H9 (cell line): ENCODE data around the gene ZFP36L1. TPM values are rescaled to one million over a fixed set of nuclear protein-coding genes. Genes with fewer than 3 reads are reported as not detected.

Experiments used
- DNase-seq: peaks from one replicate; pipeline ENCODE4 v3.0.0-alpha.2; 2017
- H2AFZ ChIP-seq: one replicate; pipeline ENCODE4 v1.6.1; 2013; ENCODE audit warnings: mild to moderate bottlenecking, low read length, control low read depth, moderate library complexity
- H2AK5ac ChIP-seq: 2 replicates; pipeline ENCODE4 v1.6.1; 2013; ENCODE audit warnings: low read length, control low read depth, mixed read lengths; ENCODE audit not compliant: insufficient read length
- H2BK120ac ChIP-seq: one replicate; pipeline ENCODE4 v1.6.1; 2013; ENCODE audit warnings: low read depth, mild to moderate bottlenecking, low read length, control low read depth, inconsistent platforms; ENCODE audit not compliant: poor library complexity, severe bottlenecking
- H2BK12ac ChIP-seq: 2 replicates; pipeline ENCODE4 v1.6.1; 2013; ENCODE audit warnings: low read length, control low read depth, mixed read lengths, low read depth; ENCODE audit not compliant: insufficient read length
- H2BK15ac ChIP-seq: 2 replicates; pipeline ENCODE4 v1.6.1; 2013; ENCODE audit warnings: low read depth, low read length, control low read depth
- H2BK20ac ChIP-seq: one replicate; pipeline ENCODE4 v1.6.1; 2013; ENCODE audit warnings: low read depth, mild to moderate bottlenecking, low read length, control low read depth, inconsistent platforms; ENCODE audit not compliant: poor library complexity, severe bottlenecking
- H2BK5ac ChIP-seq: 2 replicates; pipeline ENCODE4 v1.6.1; 2013; ENCODE audit warnings: low read length, control low read depth, mixed read lengths; ENCODE audit not compliant: insufficient read length
- H3K14ac ChIP-seq: 2 replicates; pipeline ENCODE4 v1.6.1; 2013; ENCODE audit warnings: low read length, control low read depth; ENCODE audit not compliant: insufficient read depth
- H3K18ac ChIP-seq: 2 replicates; pipeline ENCODE4 v1.6.1; 2013; ENCODE audit warnings: low read depth, mild to moderate bottlenecking, mixed read lengths, low read length, control low read depth; ENCODE audit not compliant: insufficient read length
- H3K23ac ChIP-seq: 2 replicates; pipeline ENCODE4 v1.6.1; 2013; ENCODE audit warnings: low read length, control low read depth, mixed read lengths, low read depth; ENCODE audit not compliant: insufficient read length
- H3K23me2 ChIP-seq: 2 replicates; pipeline ENCODE4 v1.6.1; 2013; ENCODE audit warnings: low read depth, mild to moderate bottlenecking, mixed read lengths, low read length, control low read depth; ENCODE audit not compliant: insufficient read length, poor library complexity, severe bottlenecking
- H3K27ac ChIP-seq: 2 replicates; pipeline ENCODE4 v1.5.1; 2013; ENCODE audit warnings: low read length, control low read depth, mixed read lengths, low read depth; ENCODE audit not compliant: insufficient read length
- H3K27me3 ChIP-seq: 2 replicates; pipeline ENCODE4 v1.6.1; 2013; ENCODE audit warnings: low read length, control low read depth, inconsistent platforms; ENCODE audit not compliant: insufficient read depth
- H3K4ac ChIP-seq: 2 replicates; pipeline ENCODE4 v1.6.1; 2013; ENCODE audit warnings: low read depth, mild to moderate bottlenecking, control low read depth, inconsistent platforms, low read length, moderate library complexity
- H3K4me1 ChIP-seq: 2 replicates; pipeline ENCODE4 v1.6.1; 2013; ENCODE audit warnings: low read length, control low read depth, inconsistent platforms; ENCODE audit not compliant: insufficient read depth
- H3K4me2 ChIP-seq: 2 replicates; pipeline ENCODE4 v1.6.1; 2013; ENCODE audit warnings: low read length, control low read depth, mixed read lengths; ENCODE audit not compliant: insufficient read length, insufficient read depth
- H3K56ac ChIP-seq: 2 replicates; pipeline ENCODE4 v1.6.1; 2013; ENCODE audit warnings: low read depth, mild to moderate bottlenecking, mixed read lengths, low read length, control low read depth; ENCODE audit not compliant: insufficient read length
- H3K79me1 ChIP-seq: 2 replicates; pipeline ENCODE4 v1.6.1; 2013; ENCODE audit warnings: low read depth, mild to moderate bottlenecking, moderate library complexity, low read length, control low read depth, inconsistent platforms; ENCODE audit not compliant: insufficient read depth, poor library complexity, severe bottlenecking
- H3K79me2 ChIP-seq: 2 replicates; pipeline ENCODE4 v1.6.1; 2013; ENCODE audit warnings: low read length, control low read depth, inconsistent platforms; ENCODE audit not compliant: insufficient read depth
- H3K9ac ChIP-seq: 2 replicates; pipeline ENCODE4 v1.6.1; 2013; ENCODE audit warnings: low read length, control low read depth, mixed read lengths; ENCODE audit not compliant: insufficient read length; ENCODE audit errors: extremely low read depth
- H3K9me3 ChIP-seq: one replicate; pipeline ENCODE4 v1.6.1; 2013; ENCODE audit warnings: low read depth, low read length, inconsistent platforms; ENCODE audit not compliant: control insufficient read depth
- H3T11ph ChIP-seq: one replicate; pipeline ENCODE4 v1.6.1; 2013; ENCODE audit warnings: mild to moderate bottlenecking, low read length, control low read depth, inconsistent platforms
- H4K20me1 ChIP-seq: one replicate; pipeline ENCODE4 v1.6.1; 2013; ENCODE audit not compliant: control insufficient read depth, insufficient read length, insufficient read depth
- H4K5ac ChIP-seq: 2 replicates; pipeline ENCODE4 v1.6.1; 2013; ENCODE audit warnings: low read depth, mild to moderate bottlenecking, mixed read lengths, low read length, control low read depth; ENCODE audit not compliant: insufficient read length
- H4K8ac ChIP-seq: replicated peaks from 2 replicates; pipeline ENCODE4 v1.6.1; 2013; ENCODE audit warnings: low read length, control low read depth, mixed read lengths, low read depth; ENCODE audit not compliant: insufficient read length
- H4K91ac ChIP-seq: 2 replicates; pipeline ENCODE4 v1.6.1; 2013; ENCODE audit warnings: low read depth, mild to moderate bottlenecking, moderate library complexity, mixed read lengths, low read length, control low read depth; ENCODE audit not compliant: insufficient read length
- H3K27ac Mint-ChIP-seq, 3 experiments: 2 replicates in 2 of 3; 3 replicates in 1 of 3; pipeline ENCODE4 v1.8.0; 2020 to 2021; ENCODE audit warnings: mixed read lengths in 3 of 3, mild to moderate bottlenecking in 1 of 3, moderate library complexity in 1 of 3
- H3K27me3 Mint-ChIP-seq: 2 replicates; pipeline ENCODE4 v1.8.0; 2021; ENCODE audit warnings: low read depth, mild to moderate bottlenecking, moderate library complexity, mixed read lengths
- H3K36me3 Mint-ChIP-seq, 3 experiments: 2 replicates in 2 of 3; 3 replicates in 1 of 3; pipeline ENCODE4 v1.8.0; 2020 to 2021; ENCODE audit warnings: low read depth in 3 of 3, mixed read lengths in 3 of 3; ENCODE audit not compliant: insufficient read depth in 1 of 3
- H3K4me1 Mint-ChIP-seq, 2 experiments: 2 replicates each; pipeline ENCODE4 v1.8.0; 2020; ENCODE audit warnings: mixed read lengths in 2 of 2
- H3K4me3 Mint-ChIP-seq, 2 experiments: 2 replicates in 1 of 2; 3 replicates in 1 of 2; pipeline ENCODE4 v1.8.0; 2020 to 2021; ENCODE audit warnings: mild to moderate bottlenecking in 2 of 2, mixed read lengths in 2 of 2, moderate library complexity in 1 of 2
- H3K9me3 Mint-ChIP-seq, 2 experiments: 2 replicates in 1 of 2; 3 replicates in 1 of 2; pipeline ENCODE4 v1.8.0; 2020; ENCODE audit warnings: mild to moderate bottlenecking in 2 of 2, mixed read lengths in 2 of 2, moderate library complexity in 1 of 2
- CTCF ChIP-seq: fragments of 200-600 bp; sonication (generic); conservative IDR thresholded peaks from 3 replicates; pipeline ENCODE4 v1.8.0; 2021; ENCODE audit warnings: antibody characterized with exemption, mild to moderate bottlenecking
- total RNA-seq: library from RNA; stranded (reverse); gene quantifications from 2 replicates; pipeline ENCODE4 v1.2.1, GENCODE V29; 2021

Gene ZFP36L1
- total RNA-seq, 1 experiment from 2014 or later = 109 TPM

- H3K9me3 Mint-ChIP-seq = peaks cover 47 to 53% of the 10 kb centered on the region in 2 experiments
- H2BK12ac ChIP-seq = no peak overlapping the region
These were observed 8.8 kb upstream of the ZFP36L1 start for GRCh38 chr14:68801631-68802030.

More at GRCh38 chr14:68801631-68802030, 8.8 kb upstream of the ZFP36L1 start:
- H3K4me1 Mint-ChIP-seq = peaks cover 25 to 33% of the 10 kb centered on the region in 2 experiments
- Histone ChIP-seq H4K5ac (no peak overlapping the region), H4K91ac (no peak overlapping the region), H2AK5ac (no peak overlapping the region), H3K4me1 (peaks cover 3% of the 10 kb centered on the region; the same call in 1 of the 2 replicates), H3K14ac (no peak overlapping the region), H3K56ac (no peak overlapping the region), H3K9ac (no peak overlapping the region), H3K27me3 (no peaks in the 10 kb centered on the region), H2BK20ac (no peak overlapping the region), H3K9me3 (no peaks in the 10 kb centered on the region), H2BK15ac (no peak overlapping the region), H3K4ac (no peak overlapping the region), H3T11ph (no peak overlapping the region), H2AFZ (no peak overlapping the region), H4K8ac (no peak overlapping the region), H3K18ac (no peak overlapping the region), H3K27ac (no peak overlapping the region), H3K79me1 (no peaks in the 10 kb centered on the region), H3K4me2 (no peak overlapping the region), H3K79me2 (no peaks in the 10 kb centered on the region), H3K23ac (no peak overlapping the region), H3K23me2 (no peaks in the 10 kb centered on the region), H4K20me1 (no peaks in the 10 kb centered on the region), H2BK5ac (no peak overlapping the region), H2BK120ac (no peak overlapping the region)
- no peak overlapping the region for H3K27ac Mint-ChIP-seq
- TF ChIP-seq CTCF = no peak
- H3K4me3 Mint-ChIP-seq = no peak overlapping the region
- H3K27me3 Mint-ChIP-seq = no peaks in the 10 kb centered on the region; the same call in none of the 2 replicates
- no peak for DNase-seq
- peaks cover 24 to 42% (median 35%) of the 10 kb centered on the region in 3 experiments for H3K36me3 Mint-ChIP-seq
